HEK293 (cell line): ENCODE data around the gene PSD4.

ENCODE experiments used
- AEBP2 ChIP-seq: fragments of 450-650 bp; formaldehyde crosslinking; IDR thresholded peaks from 2 replicates; pipeline ENCODE4 v1.5.1; 2016; ENCODE audit warnings: missing biosample characterization, missing genetic modification characterization, borderline replicate concordance
- BCL11A ChIP-seq: fragments of 450-650 bp; formaldehyde crosslinking; IDR thresholded peaks from 2 replicates; pipeline ENCODE4 v1.5.1; 2016; ENCODE audit warnings: low read depth, missing biosample characterization, missing genetic modification characterization
- KLF8 ChIP-seq: fragments of 450-650 bp; formaldehyde crosslinking; IDR thresholded peaks from 2 replicates; pipeline ENCODE4 v1.5.1; 2016; ENCODE audit warnings: missing biosample characterization, missing genetic modification characterization
- MEIS1 ChIP-seq: sonication (generic); formaldehyde crosslinking; IDR thresholded peaks from 2 replicates; pipeline ENCODE4 v1.8.1; 2022; ENCODE audit warnings: missing genetic modification reagents, mild to moderate bottlenecking, borderline replicate concordance
- SETDB1 ChIP-seq: IDR thresholded peaks from one replicate; pipeline ENCODE4 v1.6.1; 2017; ENCODE audit warnings: mild to moderate bottlenecking, low read length, moderate library complexity, mixed read lengths; ENCODE audit not compliant: insufficient read length
- ZBTB21 ChIP-seq: fragments of 450-650 bp; formaldehyde crosslinking; IDR thresholded peaks from 2 replicates; pipeline ENCODE4 v1.5.1; 2017; ENCODE audit warnings: missing biosample characterization, missing genetic modification characterization
- ZBTB26 ChIP-seq: fragments of 450-650 bp; formaldehyde crosslinking; optimal IDR thresholded peaks from 2 replicates; pipeline ENCODE3; 2016; ENCODE audit warnings: missing biosample characterization, mild to moderate bottlenecking, missing genetic modification characterization
- ZNF112 ChIP-seq: fragments of 450-650 bp; formaldehyde crosslinking; IDR thresholded peaks from 2 replicates; pipeline ENCODE4 v1.5.0; 2017; ENCODE audit warnings: missing biosample characterization, missing genetic modification characterization
- ZNF280C ChIP-seq: fragments of 450-650 bp; formaldehyde crosslinking; IDR thresholded peaks from 2 replicates; pipeline ENCODE4 v1.5.1; 2016; ENCODE audit warnings: missing biosample characterization, missing genetic modification characterization
- ZNF529 ChIP-seq: fragments of 450-650 bp; formaldehyde crosslinking; IDR thresholded peaks from 2 replicates; pipeline ENCODE4 v1.5.1; 2017; ENCODE audit warnings: missing genetic modification characterization, missing biosample characterization; ENCODE audit not compliant: insufficient replicate concordance
- ZNF677 ChIP-seq: fragments of 450-650 bp; IDR thresholded peaks from 2 replicates; pipeline ENCODE4 v1.5.0; 2018; ENCODE audit warnings: missing biosample characterization, mild to moderate bottlenecking, missing genetic modification characterization, moderate library complexity
- TF ChIP-seq, protein P1 (sequence below): fragments of 450-650 bp; formaldehyde crosslinking; IDR thresholded peaks from 2 replicates; pipeline ENCODE4 v1.5.1; 2016; ENCODE audit warnings: missing biosample characterization, missing genetic modification characterization

DNA sequence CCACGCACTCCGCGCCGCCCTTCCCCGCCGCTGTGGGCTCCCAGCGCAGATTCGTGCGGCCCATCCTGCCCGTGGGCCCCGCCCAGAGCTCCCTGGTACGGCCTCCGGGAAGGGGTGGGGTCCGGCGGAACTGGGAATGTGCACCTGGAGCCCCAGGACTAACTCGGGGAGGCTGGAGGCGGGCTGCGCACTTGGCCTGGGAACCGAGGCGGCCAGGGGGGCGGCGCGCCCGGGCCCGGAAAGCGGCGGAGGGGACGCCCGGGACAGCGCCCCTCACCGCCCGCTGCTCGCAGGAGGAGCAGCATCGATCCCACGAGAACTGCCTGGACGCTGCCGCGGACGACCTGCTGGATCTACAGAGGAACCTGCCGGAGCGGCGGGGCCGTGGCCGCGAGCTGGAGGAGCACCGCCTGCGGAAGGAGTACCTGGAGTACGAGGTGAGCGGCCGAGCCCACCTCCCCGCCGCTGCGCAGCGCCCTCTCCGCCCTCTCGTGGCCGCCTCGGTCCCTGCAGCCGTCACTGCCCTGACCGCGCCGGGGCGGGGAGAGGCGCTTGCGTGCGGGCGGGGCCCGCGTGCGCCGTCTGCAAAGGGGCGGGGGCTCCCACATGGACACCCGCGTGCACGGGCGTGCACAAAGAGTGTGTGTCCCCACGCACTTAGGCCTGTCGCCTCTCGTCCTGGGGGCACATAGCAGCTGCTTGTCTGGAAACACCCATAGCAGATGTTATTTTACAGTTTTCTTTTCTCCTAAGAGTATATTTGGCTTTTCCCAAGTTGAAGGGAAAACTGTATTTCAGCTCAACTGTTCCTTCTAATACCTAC is 25.2 kb downstream of the PSD4 start:
- TF ChIP-seq ZBTB26: peak; percentile 89
- TF ChIP-seq MEIS1 (CRISPR knock-in tag): no peak
- TF ChIP-seq, protein P1, sequence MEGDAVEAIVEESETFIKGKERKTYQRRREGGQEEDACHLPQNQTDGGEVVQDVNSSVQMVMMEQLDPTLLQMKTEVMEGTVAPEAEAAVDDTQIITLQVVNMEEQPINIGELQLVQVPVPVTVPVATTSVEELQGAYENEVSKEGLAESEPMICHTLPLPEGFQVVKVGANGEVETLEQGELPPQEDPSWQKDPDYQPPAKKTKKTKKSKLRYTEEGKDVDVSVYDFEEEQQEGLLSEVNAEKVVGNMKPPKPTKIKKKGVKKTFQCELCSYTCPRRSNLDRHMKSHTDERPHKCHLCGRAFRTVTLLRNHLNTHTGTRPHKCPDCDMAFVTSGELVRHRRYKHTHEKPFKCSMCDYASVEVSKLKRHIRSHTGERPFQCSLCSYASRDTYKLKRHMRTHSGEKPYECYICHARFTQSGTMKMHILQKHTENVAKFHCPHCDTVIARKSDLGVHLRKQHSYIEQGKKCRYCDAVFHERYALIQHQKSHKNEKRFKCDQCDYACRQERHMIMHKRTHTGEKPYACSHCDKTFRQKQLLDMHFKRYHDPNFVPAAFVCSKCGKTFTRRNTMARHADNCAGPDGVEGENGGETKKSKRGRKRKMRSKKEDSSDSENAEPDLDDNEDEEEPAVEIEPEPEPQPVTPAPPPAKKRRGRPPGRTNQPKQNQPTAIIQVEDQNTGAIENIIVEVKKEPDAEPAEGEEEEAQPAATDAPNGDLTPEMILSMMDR: peak; percentile 99
- no peak for TF ChIP-seq ZBTB21 (tag by site-specific recombination)
- peak; percentile 76; the same call in 1 of the 2 replicates for TF ChIP-seq KLF8 (tag by site-specific recombination)
- TF ChIP-seq ZNF529: no peak
- no peak for TF ChIP-seq ZNF112 (tag by site-specific recombination)
- TF ChIP-seq SETDB1: no peak
- no peak for TF ChIP-seq AEBP2 (tag by site-specific recombination)
- TF ChIP-seq ZNF280C: no peak
- TF ChIP-seq BCL11A (tag by site-specific recombination): no peak
- TF ChIP-seq ZNF677 (tag by site-specific recombination): no peak
